Choroid plexus epithelial cell (primary cell): ENCODE results near the gene FGD4.

Experiments used
- DNase-seq: peaks from one replicate; pipeline ENCODE4 v3.0.0-alpha.2; 2010; ENCODE audit warnings: low read depth
- H3K4me3 ChIP-seq: 2 replicates; pipeline ENCODE4 v1.5.1; 2011; ENCODE audit warnings: low read depth, mild to moderate bottlenecking, control low read depth, low read length, moderate library complexity
- TF ChIP-seq, protein P1 (sequence below): conservative IDR thresholded peaks from 2 replicates; pipeline ENCODE4 v1.5.1; 2011; ENCODE audit warnings: low read depth, mild to moderate bottlenecking, control low read depth, inconsistent platforms, low read length, moderate library complexity

FGD4 gene

DNA sequence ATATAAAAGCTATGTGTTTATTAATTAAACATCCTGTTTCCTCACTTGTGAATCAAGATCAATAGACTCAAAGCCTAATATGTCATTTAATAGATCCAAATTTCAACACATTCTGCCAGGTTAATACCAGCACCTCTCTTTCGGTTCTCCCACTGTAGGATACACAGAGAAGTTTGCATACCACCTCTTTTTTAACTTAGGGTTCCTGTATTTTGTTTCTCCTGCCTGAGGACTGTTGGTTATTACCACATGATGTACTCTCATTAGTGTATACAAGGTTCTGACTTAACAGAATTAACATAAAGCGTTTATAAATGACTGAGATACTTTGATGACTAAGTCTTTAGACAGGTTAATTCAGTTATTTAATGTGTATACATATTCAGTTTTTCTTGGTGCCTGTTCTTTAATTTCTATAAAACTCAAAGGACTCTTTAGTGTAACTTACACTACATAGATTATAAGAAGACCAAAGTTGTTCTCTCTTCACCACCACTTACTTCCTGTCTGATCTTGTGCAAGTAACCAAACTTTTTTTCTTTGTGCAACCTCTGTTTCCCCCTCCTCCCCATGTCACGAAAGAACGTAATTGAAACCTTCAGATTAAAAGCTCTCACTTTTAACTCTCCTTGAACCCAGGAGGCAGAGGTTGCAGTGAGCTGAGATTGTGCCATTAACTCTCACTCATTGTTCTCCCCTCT is 190.0 kb downstream of the FGD4 start:
- no peak overlapping the region for H3K4me3 ChIP-seq
- TF ChIP-seq, protein P1, sequence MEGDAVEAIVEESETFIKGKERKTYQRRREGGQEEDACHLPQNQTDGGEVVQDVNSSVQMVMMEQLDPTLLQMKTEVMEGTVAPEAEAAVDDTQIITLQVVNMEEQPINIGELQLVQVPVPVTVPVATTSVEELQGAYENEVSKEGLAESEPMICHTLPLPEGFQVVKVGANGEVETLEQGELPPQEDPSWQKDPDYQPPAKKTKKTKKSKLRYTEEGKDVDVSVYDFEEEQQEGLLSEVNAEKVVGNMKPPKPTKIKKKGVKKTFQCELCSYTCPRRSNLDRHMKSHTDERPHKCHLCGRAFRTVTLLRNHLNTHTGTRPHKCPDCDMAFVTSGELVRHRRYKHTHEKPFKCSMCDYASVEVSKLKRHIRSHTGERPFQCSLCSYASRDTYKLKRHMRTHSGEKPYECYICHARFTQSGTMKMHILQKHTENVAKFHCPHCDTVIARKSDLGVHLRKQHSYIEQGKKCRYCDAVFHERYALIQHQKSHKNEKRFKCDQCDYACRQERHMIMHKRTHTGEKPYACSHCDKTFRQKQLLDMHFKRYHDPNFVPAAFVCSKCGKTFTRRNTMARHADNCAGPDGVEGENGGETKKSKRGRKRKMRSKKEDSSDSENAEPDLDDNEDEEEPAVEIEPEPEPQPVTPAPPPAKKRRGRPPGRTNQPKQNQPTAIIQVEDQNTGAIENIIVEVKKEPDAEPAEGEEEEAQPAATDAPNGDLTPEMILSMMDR: no peak
- DNase-seq: no peak

DNA sequence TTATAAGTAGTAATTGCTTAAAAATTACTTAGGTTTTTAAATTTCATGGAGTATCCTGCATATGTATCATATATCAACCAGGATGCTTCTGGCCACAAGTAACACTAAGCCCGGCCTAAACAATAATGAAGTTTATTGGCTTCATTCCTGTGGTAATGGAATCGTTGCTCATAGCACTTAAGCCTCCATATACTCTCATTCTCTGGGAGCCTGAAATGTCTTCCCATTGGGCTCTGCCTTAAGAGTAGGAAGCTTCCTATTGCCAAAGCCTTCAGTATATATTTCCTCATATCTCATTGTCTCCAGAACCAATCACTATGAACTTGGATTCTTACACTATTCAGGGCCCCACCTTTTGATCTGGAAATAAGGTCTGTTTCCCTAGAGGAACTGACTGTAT is 195.9 kb downstream of the FGD4 start:
- DNase-seq: peak; percentile 4

DNA sequence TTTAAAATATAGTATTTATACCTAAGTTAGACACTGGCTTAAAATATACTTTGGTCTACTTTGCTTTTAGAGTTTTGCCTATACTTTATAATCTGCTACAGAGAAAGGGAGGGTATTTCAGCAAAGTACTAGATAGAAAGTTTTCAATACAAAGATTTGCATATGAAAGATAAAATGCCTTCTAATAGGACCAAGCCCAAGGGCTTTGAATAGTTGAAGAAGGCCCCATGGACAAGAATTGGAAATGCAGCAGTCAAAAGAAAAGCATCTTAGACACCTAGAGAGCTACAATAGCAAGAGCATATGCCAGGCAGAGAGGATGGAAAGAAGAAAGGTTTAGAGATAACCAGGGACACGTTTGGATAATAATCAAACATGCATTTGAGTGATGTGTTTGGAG is 196.7 kb downstream of the FGD4 start:
- TF ChIP-seq, protein P1: no peak
- DNase-seq: no peak

More for the DNA sequence above, 195.9 kb downstream of the FGD4 start:
- TF ChIP-seq, protein P1: no peak
- no peak overlapping the region for H3K4me3 ChIP-seq

DNA sequence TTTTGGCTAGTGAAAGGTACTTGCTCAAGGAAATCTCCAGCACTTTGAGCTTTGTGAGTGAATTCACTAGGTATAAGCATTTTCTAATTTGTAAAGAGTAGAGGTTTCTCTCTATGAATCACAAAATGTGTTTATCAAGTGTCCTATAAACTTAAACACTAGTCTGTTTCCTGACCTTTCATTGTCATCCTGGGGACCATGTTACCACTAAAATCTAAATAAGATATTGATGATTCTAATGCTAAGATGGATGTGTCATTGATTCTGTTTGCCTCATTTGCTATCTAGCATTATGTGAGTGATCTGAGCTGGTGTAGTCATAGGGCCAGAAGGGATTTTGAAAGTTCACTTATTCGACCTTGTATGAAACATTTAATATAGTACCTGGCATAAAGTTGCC is 199.3 kb downstream of the FGD4 start:
- no peak for DNase-seq
- TF ChIP-seq, protein P1: no peak
- no peak overlapping the region for H3K4me3 ChIP-seq

More for the DNA sequence above, 196.7 kb downstream of the FGD4 start:
- H3K4me3 ChIP-seq: no peak overlapping the region

DNA sequence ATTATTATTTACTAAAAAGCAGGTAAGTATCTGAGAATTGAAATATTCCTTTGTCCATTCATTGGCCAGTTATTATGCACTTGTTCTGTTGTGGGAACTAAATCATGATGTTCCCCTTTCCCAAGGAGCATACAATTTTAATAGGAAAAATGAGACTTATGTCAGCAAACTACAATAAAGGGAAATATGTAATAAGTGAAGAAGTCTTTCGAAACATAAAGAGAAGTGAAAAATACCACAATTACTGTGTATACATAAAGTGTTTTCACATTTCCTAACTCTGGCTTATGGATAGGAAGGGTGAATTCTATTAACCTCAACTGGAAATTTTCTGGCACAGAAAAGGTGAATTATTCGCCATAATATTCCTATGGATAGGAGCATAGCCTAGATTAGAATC is 201.3 kb downstream of the FGD4 start:
- no peak overlapping the region for H3K4me3 ChIP-seq
- DNase-seq: no peak
- TF ChIP-seq, protein P1: no peak

DNA sequence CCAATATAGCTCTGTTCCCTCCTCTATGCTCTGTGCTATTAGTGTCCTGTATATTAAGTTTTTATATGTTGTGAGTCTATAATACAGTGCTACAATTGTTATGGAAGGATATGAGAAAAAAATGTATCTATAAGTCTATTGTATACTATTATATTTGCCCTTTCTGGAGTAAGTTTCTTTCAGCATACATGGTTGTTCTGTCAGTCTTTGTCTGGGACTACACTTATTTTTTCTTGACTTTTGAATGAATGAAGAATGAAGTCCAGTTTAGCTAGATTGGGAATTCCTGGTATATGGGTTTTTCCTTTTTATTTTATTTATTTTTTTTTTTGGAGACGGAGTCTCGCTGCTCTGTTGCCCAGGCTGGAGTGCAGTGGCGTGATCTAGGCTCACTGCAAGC is 203.7 kb downstream of the FGD4 start:
- DNase-seq: no peak
- H3K4me3 ChIP-seq: no peak overlapping the region
- TF ChIP-seq, protein P1: no peak

DNA sequence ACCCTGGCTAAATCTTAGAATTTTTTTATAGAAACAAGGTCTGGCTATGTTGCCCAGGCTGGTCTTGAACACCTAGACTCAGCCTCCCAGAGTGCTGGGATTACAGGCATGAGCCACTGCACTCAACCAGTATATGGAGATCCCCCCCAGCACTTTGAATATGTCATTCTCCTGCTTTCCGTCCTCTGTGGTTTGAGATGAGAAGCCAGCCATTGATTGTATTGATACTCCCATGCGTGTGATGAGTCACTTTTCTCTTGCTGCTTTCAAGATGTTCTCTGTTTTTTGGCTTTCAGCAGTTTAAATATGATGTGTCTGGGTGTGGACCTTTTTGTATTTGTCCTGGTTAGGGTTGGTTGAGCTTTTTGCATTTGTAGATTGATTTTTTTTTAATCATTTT is 204.5 kb downstream of the FGD4 start:
- peak; percentile 45 for DNase-seq
- no peak overlapping the region for H3K4me3 ChIP-seq
- TF ChIP-seq, protein P1: no peak
